Endodermal cell (in vitro differentiated cells): ENCODE data around the gene PLEKHA1. TPM values are rescaled to one million over a fixed set of nuclear protein-coding genes. Genes with fewer than 3 reads are reported as not detected.

Source experiments
- DNase-seq: peaks from one replicate; pipeline ENCODE4 v3.0.0-alpha.2; 2017
- H3K27ac ChIP-seq: 2 replicates; pipeline ENCODE4 v1.5.1; 2013; ENCODE audit warnings: mild to moderate bottlenecking, low read depth, low read length, moderate library complexity
- H3K27me3 ChIP-seq: 2 replicates; pipeline ENCODE4 v1.6.1; 2013; ENCODE audit warnings: mild to moderate bottlenecking, low read length, moderate library complexity; ENCODE audit not compliant: insufficient read depth, control insufficient read depth, poor library complexity, severe bottlenecking
- H3K36me3 ChIP-seq: 2 replicates; pipeline ENCODE4 v1.7.0; 2013; ENCODE audit warnings: mild to moderate bottlenecking, low read length, moderate library complexity; ENCODE audit not compliant: control insufficient read depth, insufficient read depth
- H3K4me1 ChIP-seq: one replicate; pipeline ENCODE4 v1.7.0; 2013; ENCODE audit warnings: low read length; ENCODE audit not compliant: control insufficient read depth, insufficient read depth
- H3K4me3 ChIP-seq: 2 replicates; pipeline ENCODE4 v1.5.1; 2013; ENCODE audit warnings: mild to moderate bottlenecking, low read length, moderate library complexity
- H3K9ac ChIP-seq: 2 replicates; pipeline ENCODE4 v1.6.1; 2013; ENCODE audit warnings: mild to moderate bottlenecking, low read length, moderate library complexity; ENCODE audit not compliant: poor library complexity, severe bottlenecking; ENCODE audit errors: extremely low read depth
- H3K9me3 ChIP-seq: 2 replicates; pipeline ENCODE4 v1.6.1; 2013; ENCODE audit warnings: mild to moderate bottlenecking, low read length, moderate library complexity; ENCODE audit not compliant: control insufficient read depth
- H3K27ac Mint-ChIP-seq: 2 replicates; pipeline ENCODE4 v1.8.0; 2020; ENCODE audit warnings: mixed read lengths
- H3K27me3 Mint-ChIP-seq: 2 replicates; pipeline ENCODE4 v1.8.0; 2021; ENCODE audit warnings: mild to moderate bottlenecking, mixed read lengths; ENCODE audit not compliant: insufficient read depth
- H3K36me3 Mint-ChIP-seq: 2 replicates; pipeline ENCODE4 v1.8.0; 2020; ENCODE audit warnings: low read depth, mixed read lengths
- H3K4me1 Mint-ChIP-seq: 2 replicates; pipeline ENCODE4 v1.8.0; 2020; ENCODE audit warnings: mixed read lengths
- H3K4me3 Mint-ChIP-seq: 2 replicates; pipeline ENCODE4 v1.8.0; 2020; ENCODE audit warnings: mild to moderate bottlenecking, moderate library complexity, mixed read lengths
- H3K9me3 Mint-ChIP-seq: 2 replicates; pipeline ENCODE4 v1.8.0; 2020; ENCODE audit warnings: mild to moderate bottlenecking, mixed read lengths
- CTCF ChIP-seq: fragments of 200-600 bp; sonication (generic); conservative IDR thresholded peaks from 2 replicates; pipeline ENCODE4 v1.5.0; 2021; ENCODE audit warnings: antibody characterized with exemption, mild to moderate bottlenecking
- WGBS, 2 experiments: methylation state at CpG; one replicate each; pipeline versions ENCODE4 v1.1.5 to v1.1.7; 2013; ENCODE audit warnings: missing lambda C conversion rate in 2 of 2, mixed read lengths in 1 of 2; ENCODE audit not compliant: insufficient coverage in 1 of 2, insufficient read length in 1 of 2; 5-methylcytosine and 5-hydroxymethylcytosine counted together
- total RNA-seq, 2 donors: library from RNA; stranded (reverse); fragmentation: NEBNext Ultra II Directional in 1 of 2; extraction: Animal tissue kit (Norgen Biotek cat#: 25700) in 1 of 2; gene quantifications; 2 replicates in 1 of 2; 3 replicates in 1 of 2; pipeline ENCODE4 v1.2.1, GENCODE V29; 2021

Gene PLEKHA1
- total RNA-seq, 2 donors from 2014 or later: 29.6 to 49.0 TPM

- H3K27ac ChIP-seq: no peak overlapping the region
- no peaks in the 10 kb centered on the region for H3K9me3 ChIP-seq
- no peak overlapping the region for H3K9ac ChIP-seq
- H3K27me3 Mint-ChIP-seq: no peaks in the 10 kb centered on the region
- no peaks in the 10 kb centered on the region for H3K27me3 ChIP-seq
- H3K4me3 Mint-ChIP-seq: no peak overlapping the region
- H3K36me3 Mint-ChIP-seq: peaks cover 39% of the 10 kb centered on the region
- H3K4me1 Mint-ChIP-seq: peaks cover 5% of the 10 kb centered on the region
- H3K4me1 ChIP-seq: no peaks in the 10 kb centered on the region
- no peak overlapping the region for H3K27ac Mint-ChIP-seq
- H3K9me3 Mint-ChIP-seq: peaks cover 2% of the 10 kb centered on the region
- no peak overlapping the region for H3K4me3 ChIP-seq
- peaks cover 26% of the 10 kb centered on the region for H3K36me3 ChIP-seq
- DNase-seq: no peak
- no peak for TF ChIP-seq CTCF
Observed at GRCh38 chr10:122391875-122392274, 17.4 kb downstream of the PLEKHA1 start.

GRCh38 chr10:122392835-122393234, 18.3 kb downstream of the PLEKHA1 start:
- DNase-seq: no peak
- H3K9ac ChIP-seq: no peak overlapping the region
- no peaks in the 10 kb centered on the region for H3K9me3 ChIP-seq
- peaks cover 39% of the 10 kb centered on the region for H3K36me3 Mint-ChIP-seq
- H3K4me3 ChIP-seq: no peak overlapping the region
- TF ChIP-seq CTCF: no peak
- peaks cover 5% of the 10 kb centered on the region for H3K4me1 Mint-ChIP-seq
- no peak overlapping the region for H3K4me3 Mint-ChIP-seq
- no peaks in the 10 kb centered on the region for H3K4me1 ChIP-seq
- WGBS, 2 experiments: 89 to 92% methylated on average over 2 of the region's 2 CpGs
- no peaks in the 10 kb centered on the region for H3K27me3 Mint-ChIP-seq
- no peak overlapping the region for H3K27ac ChIP-seq
- peaks cover 2% of the 10 kb centered on the region for H3K9me3 Mint-ChIP-seq
- peaks cover 32% of the 10 kb centered on the region for H3K36me3 ChIP-seq
- H3K27me3 ChIP-seq: no peaks in the 10 kb centered on the region
- H3K27ac Mint-ChIP-seq: no peak overlapping the region

DNA sequence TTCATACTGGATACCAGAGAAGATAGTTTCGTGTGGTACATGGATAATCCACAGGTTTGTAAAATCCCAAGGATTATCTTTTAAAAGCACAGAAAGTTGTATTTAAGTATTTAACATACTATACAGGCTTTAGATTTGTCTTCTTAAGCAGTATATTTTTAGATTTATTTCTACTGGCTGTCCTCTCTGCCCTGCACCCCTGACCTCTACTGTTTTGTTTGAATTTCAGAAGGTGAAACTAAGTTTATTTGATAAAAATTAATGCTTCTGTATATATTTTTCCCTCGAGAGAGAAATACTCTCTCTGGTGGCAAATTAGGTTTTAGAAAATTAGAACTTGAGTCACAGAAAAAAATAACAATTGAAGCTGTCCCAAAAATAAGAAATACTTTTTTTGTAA, 18.8 kb downstream of the PLEKHA1 start:
- Histone ChIP-seq H3K4me3 (no peak overlapping the region), H3K27me3 (no peaks in the 10 kb centered on the region), H3K4me1 (no peaks in the 10 kb centered on the region), H3K36me3 (peaks cover 35% of the 10 kb centered on the region), H3K9ac (no peak overlapping the region), H3K27ac (no peak overlapping the region), H3K9me3 (no peaks in the 10 kb centered on the region)
- H3K36me3 Mint-ChIP-seq: peaks cover 39% of the 10 kb centered on the region
- H3K9me3 Mint-ChIP-seq: peaks cover 2% of the 10 kb centered on the region
- no peaks in the 10 kb centered on the region for H3K27me3 Mint-ChIP-seq
- DNase-seq: no peak
- 86% methylated on average over 2 of the region's 2 CpGs; no CpG with 5 or more reads in 1 of the 2 experiments for WGBS, 2 experiments
- no peak overlapping the region for H3K4me3 Mint-ChIP-seq
- no peak overlapping the region for H3K27ac Mint-ChIP-seq
- peaks cover 5% of the 10 kb centered on the region for H3K4me1 Mint-ChIP-seq
- TF ChIP-seq CTCF: no peak
